DND-41 (cell line): ENCODE results near the gene FCAMR.

Source experiments
- CTCF ChIP-seq: IDR thresholded peaks from 2 replicates; pipeline ENCODE4 v1.5.1; 2012; ENCODE audit warnings: borderline replicate concordance, low read length, moderate library complexity, mild to moderate bottlenecking; ENCODE audit not compliant: poor library complexity, severe bottlenecking; ENCODE audit errors: extremely low read depth
- EZH2 ChIP-seq: IDR thresholded peaks from 3 replicates; pipeline ENCODE4 v1.6.1; 2012; ENCODE audit warnings: borderline replicate concordance, low read depth, mild to moderate bottlenecking, moderate library complexity, low read length, inconsistent platforms; ENCODE audit not compliant: severe bottlenecking

- TF ChIP-seq CTCF (no peak), EZH2 (no peak)
Measured at GRCh38 chr1:206978259-206978658, 8.0 kb upstream of the FCAMR start.
